HG03108 (cell line): ENCODE measurements around the gene ARMC6.
"Not testable (repeated sequence)": the region's sequence is repeated elsewhere in the genome, so short reads cannot be mapped to it uniquely, and the experiment has no call there.

Experiments
- ATAC-seq: cut with Tn5 transposase; IDR thresholded peaks from one replicate; pipeline ENCODE4 v1.9.1; 2021; ENCODE audit warnings: moderate library complexity; ENCODE audit not compliant: unreplicated experiment

The ARMC6 gene

GRCh38 chr19:19106938-19107337, 73.5 kb downstream of the ARMC6 start:
- not testable (repeated sequence) for ATAC-seq

GRCh38 chr19:19107654-19108053, 74.3 kb downstream of the ARMC6 start:
- no peak for ATAC-seq
